AG20443 (cell line): ENCODE results near the gene RPL21.
"Not testable (repeated sequence)": the region's sequence is repeated elsewhere in the genome, so short reads cannot be mapped to it uniquely, and the experiment has no call there.

Experiments used
- DNase-seq: peaks from one replicate; pipeline ENCODE4 v3.0.0; 2012; ENCODE audit warnings: low spot score, mixed read lengths

RPL21 gene

DNA sequence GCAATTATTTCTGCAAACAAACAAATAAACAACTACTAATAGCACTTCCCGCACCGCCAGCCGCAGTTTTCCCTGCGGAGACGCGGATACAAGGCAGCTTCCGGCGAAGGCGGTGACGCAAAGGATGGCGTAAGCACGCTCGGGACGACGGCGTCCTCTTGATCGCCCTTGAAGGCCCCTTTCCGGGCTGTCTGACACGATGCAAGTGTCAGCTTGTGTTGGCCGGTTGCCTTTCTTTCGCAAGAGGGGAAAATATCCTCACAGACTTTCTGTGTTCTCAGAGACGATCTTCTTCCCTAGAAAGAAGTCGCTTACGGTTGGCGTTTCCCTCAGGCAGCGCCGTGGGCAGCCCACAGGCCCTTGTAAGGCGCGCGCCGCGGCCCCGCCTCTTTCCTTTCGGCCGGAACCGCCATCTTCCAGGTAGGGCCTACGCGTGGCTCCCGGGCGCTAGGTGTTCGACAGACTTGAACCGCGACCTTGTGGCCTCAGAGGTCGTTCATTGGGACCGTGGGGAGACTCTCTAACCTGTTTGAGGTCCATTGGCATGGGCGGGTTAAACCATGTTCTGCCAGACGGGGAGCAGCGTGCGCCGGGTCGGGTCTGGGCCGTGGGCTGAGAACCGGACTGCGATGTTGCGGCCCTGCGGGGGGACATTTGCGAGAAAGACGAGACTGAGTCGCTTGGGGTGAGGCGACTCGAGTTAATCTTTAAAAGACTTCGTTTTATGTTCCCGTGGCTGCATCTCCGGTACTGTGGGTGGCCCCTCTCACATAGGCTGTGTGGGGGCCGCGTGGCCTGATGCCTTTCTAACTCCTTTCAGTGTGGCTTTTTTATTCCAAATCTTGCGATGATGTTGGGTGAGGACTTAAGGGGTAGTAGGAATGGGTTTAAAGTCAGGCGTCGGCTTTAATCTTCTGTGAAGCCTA is at the start of gene RPL21:
RPL21 (plus strand) TSS at position 393 of the 926 bp plus-strand sequence. CDS start 2,219 bp downstream, outside the sequence.
- peak; percentile 96 for DNase-seq

DNA sequence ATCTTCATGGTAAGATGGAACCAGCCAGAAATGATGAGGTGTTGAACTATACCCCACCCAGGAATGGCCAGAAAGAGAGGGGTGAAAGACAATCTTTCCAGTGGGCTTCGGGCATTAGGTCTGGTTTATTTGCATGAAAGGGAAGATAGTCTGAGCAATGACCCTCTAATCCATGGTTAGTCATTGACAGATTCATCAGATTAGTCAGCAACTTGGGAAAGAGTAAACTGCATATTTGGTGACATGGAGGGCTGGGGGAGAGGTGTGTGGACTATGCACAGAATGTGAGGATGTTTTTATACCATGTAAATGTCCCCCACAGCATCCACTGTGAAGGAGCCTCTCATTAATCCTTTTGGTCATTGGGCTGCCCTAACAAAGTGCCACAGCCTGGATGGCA is 49.7 kb upstream of the RPL21 start:
- no peak for DNase-seq

DNA sequence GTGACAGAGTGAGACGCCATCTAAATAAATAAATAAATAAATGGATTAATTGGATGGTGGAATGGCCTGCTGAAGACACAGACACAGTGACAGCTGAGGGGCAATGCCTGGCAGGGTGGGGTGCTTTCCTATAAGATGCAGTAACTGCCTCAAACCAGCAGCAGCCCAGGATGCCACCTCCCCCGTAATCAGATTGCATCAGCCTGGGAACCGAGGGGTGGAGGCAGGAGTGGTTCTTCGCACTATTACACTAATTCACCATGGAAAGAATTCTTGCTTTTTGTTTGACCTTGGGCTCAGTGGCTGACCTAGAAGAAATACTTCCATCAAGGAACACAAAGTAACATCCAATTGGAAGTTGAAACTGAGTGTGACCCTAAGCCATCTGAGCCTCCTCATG is 48.2 kb upstream of the RPL21 start:
- no peak for DNase-seq

DNA sequence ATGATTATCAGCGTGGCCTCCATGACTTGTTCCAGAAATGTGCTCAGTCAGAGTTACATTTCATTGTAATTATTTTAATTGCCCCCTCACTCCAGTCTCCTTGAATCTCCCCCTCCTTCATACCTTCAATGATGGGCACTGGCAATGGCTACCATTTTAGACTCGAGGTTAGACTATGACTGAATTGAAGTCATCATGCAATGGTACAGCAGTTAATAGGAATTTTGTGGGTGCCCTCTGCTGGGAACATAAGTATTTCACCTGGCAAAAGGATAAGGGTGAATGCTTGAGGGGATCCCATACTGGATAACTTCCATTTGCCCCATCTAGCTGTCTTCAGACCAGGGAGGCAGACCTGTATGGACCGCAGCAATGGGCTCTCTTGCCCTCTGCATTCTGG is 47.5 kb upstream of the RPL21 start:
- no peak for DNase-seq

DNA sequence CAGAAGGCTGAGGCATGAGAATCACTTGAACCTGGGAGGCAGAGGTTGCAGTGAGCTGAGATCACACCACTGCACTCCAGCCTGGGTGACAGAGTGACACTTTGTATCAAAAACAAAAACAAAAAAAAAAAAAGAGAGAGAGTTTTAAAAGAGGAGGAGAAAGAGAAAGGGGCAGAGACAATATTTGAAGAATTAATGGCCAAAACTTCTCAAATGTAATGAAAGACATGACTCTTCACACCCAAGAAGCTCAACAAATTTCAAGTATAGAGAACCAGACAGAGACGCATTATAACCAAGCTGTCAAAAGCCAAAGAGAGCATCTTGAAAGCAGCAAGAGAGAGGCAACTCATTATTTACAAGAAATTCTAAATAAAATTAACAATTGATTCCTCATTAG is 42.8 kb upstream of the RPL21 start:
- DNase-seq, result no peak

DNA sequence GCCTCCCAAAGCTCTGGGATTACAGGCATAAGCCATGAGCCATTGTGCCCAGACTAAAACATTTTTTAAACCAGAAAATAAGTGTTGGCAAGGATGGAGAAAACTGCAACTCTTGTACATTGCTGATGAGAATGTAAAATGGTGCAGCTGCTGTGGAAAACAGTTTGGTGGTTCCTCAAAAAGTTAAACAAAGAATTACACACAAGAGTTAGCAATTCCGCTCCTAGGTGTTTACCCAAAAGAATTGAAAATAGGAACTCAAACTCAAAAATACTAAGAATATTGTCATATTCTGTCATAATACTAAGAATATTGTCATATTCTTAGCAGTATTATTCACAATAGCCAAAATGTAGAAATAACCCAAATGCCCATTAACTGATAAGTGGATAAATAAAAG is 40.1 kb upstream of the RPL21 start:
- DNase-seq, result no peak

DNA sequence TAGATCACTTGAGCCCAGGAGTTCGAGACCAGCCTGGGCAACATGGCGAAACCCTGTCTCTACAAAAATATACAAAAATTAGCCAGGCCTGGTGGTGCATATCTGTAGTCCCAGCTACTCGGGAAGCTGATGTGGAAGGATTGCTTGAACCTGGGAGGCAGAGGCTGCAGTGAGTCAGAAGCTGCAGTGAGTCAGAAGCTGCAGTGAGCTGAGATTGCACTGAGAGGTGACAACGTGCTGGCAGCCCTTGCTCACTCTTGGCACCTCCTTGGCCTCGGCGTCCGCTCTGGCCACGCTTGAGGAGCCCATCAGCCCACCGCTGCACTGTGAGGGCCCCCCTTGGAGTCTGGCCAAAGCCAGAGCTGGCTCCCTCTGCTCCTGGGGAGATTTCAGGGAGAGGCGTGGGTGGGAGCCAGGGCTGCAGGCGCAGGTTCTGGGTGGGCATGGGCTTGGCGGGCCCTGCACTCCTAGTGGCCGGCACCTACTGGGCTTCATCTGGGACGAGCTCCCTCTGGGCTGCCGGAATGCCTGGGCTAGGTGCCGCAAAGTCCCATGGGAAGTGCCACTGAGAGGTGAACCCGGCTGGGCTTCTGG is 39.5 kb upstream of the RPL21 start:
- no peak for DNase-seq

DNA sequence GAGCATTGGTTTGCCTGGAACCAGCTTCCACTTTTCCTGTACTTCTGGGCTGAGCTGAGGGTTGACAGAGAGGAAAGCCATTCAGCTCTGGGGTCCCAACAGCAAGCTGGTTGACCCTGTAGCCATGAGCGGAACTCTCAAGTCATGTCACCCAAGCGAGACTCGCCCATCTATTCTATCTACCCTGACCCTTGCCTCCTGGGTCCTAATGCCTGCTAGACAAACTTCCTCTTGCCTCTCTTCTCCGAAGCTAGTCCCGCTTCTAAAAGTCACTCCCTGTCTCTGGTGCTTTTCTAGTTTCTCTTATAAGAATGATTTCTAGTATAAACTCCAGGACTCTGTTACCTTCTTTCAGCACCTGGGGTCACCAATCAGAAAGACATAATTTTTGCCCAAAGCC is 38.0 kb upstream of the RPL21 start:
- not testable (repeated sequence) for DNase-seq

DNA sequence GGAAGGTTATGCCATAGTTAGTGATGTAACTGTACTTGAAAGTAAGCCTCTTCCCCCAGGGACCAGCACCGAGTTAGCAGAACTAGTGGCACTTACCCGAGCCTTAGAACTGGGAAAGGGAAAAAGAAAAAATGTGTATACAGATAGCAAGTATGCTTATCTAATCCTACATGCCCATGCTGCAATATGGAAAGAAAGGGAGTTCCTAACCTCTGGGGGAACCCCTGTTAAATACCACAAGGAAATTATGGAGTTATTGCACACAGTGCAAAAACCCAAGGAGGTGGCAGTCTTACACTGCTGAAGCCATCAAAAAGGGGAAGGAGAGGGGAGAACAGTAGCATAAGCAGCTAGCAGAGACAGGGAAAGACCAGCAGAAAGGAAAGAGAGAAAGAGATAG is 33.6 kb upstream of the RPL21 start:
- DNase-seq, result not testable (repeated sequence)

DNA sequence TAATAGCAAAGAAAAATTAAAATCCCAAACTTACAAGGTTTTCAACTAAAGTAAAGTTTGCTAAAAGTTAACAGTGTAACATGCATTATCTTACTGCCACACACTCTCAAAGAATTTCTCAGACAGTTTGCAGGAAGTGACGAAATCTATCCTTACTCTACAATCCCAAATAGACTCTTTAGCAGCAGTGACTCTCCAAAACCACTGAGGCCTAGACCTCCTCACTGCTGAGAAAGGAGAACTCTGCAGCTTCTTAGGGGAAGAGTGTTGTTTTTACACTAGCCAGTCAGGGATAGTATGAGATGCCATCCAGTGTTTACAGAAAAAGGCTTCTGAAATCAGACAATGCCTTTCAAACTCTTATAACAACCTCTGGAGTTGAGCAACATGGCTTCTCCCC is 32.5 kb upstream of the RPL21 start:
- DNase-seq, result not testable (repeated sequence)

DNA sequence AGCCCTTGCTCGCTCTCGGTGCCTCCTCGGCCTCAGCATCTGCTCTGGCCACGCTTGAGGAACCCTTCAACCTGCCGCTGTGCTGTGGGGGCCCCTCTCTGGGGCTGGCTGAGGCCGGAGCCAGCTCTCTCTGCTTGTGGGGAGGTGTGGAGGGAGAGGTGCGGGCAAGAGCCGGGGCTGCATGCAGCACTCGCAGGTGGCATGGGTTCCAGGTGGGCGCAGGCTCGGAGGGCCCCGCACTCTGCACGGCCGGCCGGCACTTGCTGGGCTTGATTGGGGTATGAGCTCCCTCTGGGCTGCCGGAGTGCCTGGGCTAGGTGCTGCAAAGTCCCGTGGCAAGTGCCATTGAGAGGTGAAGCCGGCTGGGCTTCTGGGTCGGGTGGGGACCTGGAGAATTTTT is 31.7 kb upstream of the RPL21 start:
- no peak for DNase-seq

DNA sequence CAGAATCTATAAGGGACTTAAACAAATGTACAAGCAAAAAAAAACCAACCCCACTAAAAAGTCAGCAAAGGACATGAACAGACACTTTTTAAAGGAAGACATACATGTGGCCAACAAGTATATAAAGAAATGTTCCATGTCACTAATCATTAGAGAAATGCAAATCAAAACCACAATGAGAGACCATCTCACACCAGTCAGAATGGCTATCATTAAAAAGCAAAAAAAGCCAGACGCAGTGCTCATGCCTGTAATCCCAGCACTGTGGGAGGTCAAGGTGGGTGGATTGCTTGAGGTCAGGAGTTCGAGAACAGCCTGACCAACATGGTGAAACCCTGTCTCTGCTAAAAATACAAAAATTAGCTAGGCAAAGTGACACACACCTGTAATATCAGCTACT is 29.3 kb upstream of the RPL21 start:
- DNase-seq, result not testable (repeated sequence)

DNA sequence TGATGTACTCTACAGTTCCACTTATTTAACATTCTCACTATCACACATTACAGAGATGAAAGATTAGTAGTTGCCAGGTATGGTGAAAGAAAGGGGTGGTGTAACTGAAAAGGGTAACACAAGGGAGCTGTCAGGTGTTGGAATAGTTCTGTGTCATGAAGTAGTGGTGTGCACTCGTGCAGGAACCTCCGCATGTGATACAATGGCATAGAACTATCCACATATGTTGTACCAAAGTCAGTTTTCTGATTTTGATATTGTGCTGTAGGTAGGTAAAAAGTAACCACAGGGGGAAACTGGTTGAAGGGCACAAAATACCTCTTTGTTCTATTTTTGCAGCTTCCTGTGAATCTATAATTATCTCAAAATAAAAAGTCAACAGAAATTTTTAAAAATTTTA is 24.4 kb upstream of the RPL21 start:
- no peak for DNase-seq

DNA sequence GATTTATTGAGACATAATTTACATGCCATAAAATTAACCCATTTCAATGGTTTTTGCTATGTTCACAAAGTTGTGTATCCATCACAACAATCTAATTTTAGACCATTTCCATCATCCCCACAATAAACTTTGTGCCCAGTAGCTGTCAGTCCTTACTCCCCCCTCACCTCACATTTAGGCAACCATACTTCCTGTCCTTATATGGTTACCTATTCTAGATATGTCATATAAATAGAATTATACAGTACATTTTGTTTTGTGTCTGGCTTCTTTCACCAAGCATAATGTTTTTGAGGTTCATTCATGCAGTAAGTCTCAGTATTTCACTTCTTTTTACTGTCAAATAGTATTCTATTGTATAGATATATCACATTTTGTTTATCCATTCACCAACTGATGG is 23.2 kb upstream of the RPL21 start:
- no peak for DNase-seq

DNA sequence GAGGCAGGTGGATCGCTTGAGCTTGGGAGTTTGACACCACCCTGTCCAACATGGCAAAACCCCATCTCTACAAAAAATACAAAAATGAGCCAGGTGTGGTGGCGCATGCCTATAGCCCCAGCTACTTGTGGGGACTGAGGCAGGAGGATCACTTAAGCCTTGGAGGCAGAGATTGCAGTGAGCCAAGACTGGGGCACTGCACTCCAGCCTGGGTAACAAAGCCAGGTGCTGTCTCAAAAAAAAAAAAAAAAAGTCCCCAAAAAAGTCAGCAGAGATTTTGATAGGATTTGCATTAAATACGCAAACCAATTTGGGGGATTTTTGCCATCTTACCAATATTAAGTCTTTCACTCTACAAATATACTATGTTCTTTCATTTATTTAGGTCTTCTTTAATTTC is 21.7 kb upstream of the RPL21 start:
- DNase-seq, result no peak

DNA sequence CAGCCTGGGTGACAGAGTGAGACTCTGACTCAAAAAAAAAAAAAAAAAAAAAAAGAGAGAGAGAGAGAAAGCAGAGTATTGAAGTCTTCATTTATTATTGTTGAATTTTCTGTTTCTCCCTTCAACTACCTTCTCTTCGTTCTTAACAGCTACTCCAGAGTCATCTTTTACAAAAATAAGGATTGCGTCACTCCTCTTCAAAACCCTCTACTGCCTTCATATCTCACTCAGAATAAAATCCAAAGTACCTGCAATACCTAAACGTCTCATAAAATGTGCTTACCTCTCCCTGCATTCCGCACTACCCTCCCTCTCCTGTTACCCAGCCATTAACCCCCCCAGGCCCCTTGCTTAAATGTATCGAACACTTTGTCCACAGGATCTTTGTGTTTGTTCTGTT is 17.4 kb upstream of the RPL21 start:
- no peak for DNase-seq

DNA sequence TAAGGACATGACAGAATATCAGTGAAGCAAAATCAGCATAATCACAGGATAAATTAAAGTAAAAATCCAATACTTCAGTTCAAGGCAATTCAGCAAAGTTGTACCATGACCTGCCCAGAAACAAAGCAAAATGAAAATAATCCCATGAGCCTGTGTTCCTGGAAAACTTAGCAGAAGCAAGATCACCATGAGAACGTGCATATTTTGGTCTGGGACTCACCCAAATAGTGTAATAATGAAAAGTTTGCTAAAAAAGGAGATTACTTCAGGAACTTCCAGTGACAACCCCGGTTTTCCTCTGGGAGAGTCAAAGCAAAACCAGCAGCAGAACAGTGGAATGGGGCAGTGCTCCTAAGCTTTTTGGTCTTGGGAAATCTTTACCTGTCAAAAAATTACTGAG is 14.9 kb upstream of the RPL21 start:
- DNase-seq, result peak; percentile 28

DNA sequence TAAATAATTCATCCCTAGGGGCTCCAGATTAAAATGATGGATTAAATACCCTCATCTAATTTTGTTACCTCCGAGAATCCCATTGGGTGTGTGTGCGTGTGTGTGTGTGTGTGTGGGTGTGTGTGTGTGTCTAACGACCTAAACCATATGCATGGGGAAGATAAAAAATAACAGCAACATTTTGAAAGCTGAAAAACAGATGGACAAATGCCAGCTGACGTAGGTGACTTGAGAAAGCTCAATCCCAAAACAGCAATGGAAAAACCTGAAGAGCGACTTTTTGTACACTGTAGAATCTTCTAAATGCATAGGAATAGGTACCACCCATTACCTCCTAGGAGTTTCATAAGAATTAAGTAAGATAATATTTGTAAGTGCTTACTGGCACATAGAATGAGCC is 8.7 kb upstream of the RPL21 start:
- DNase-seq, result no peak

DNA sequence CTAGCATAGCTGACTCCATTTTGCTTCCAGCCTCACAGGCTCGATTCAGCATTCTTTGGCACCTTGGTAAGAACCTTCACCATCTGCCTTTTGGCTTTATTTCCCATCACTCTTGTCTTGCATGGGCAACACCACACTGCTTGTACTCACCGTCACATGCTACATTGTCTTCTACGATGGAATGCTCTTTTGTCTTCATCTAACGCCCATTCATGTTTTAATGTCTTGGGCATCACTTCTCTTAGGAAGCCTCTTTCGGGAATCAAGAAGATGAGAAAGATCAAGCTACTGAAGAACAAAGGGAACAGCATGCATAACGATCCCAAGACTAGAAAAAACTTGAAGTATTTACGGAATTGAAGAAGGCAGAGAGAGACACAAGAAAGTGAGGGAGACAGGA is 5.7 kb upstream of the RPL21 start:
- DNase-seq, result no peak

DNA sequence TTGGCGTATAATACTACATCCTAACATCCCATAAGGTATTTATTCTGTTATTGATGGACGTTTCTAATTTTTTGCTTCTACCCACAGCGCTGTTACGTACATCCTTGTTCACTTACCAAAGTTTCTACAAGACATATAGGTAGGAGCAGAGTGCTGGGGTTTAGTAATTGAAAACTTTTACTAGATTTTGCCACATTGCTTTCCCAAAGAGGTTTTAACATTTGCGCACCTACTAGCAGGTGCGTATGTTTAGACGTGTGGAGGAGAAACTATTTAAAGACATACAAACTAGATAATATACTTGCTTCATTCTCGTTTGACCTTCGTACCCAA is 559 bp upstream of the RPL21 start:
- no peak for DNase-seq

DNA sequence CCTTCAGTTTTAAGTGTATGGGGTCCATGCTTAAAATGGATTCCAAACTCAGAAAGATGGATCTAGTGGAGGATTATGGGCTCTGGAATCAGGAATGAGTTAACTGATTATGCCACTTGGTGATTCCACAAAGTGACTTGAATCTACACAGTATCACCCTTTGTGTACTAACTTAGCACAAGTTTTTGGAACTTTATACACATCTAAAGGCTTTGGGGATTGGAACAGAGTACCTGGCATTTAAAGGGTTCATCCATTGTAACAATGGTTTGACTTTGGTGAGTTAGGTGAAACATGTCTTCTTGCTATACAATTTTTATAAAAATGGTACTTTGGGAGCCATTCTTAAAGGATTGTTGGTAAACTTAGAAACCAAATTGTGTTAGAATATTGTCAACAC is 1.1 kb downstream of the RPL21 start:
- no peak for DNase-seq

DNA sequence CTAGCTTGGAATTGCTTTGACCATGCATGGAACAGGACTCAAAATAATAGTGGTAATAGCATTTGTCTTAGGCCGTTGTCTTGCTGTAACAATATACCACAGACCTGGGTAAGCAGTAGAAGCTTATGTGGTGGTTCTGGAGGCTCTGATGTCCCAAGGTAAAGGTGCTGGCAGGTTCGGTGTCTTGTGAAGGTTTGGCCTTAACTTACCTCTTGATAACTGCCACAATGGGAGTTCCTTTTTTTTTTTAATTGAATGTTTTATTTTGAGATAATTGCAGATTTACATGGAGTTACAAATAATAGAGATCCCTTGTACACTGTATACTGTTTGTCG is 5.8 kb downstream of the RPL21 start:
- DNase-seq, result no peak

DNA sequence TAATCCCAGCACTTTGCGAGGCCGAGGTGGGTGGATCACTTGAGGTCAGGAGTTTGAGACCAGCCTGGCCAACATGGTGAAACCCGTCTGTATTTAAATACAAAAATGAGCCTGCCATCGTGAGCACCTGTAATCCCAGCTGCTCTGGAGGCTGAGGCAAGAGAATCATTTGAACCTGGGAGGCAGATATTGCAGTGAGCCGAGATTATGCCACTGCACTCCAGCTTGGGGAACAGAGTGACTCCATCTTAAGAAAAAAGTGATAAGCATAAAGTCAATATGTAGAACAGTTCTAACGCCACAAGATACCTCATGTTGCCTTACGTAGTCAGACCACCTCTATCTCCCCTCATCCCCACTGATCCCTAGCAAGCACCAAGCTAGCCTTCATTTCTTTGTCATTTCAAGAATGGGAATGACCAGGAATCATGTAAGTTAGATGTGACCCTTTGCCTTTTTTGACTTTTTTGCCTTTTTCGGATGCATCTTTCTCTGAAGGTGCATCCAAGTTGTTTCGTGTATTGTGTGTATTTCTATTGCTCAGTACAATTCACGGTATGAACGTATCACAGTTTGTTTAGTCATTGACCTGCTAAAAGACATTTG is 6.4 kb downstream of the RPL21 start:
- no peak for DNase-seq
